ENCODE measurements around the gene STX5.

- TF ChIP-seq POLR2AphosphoS5 (IDR thresholded peaks at IDR 0.05) = no peak
- TF ChIP-seq, protein P1, sequence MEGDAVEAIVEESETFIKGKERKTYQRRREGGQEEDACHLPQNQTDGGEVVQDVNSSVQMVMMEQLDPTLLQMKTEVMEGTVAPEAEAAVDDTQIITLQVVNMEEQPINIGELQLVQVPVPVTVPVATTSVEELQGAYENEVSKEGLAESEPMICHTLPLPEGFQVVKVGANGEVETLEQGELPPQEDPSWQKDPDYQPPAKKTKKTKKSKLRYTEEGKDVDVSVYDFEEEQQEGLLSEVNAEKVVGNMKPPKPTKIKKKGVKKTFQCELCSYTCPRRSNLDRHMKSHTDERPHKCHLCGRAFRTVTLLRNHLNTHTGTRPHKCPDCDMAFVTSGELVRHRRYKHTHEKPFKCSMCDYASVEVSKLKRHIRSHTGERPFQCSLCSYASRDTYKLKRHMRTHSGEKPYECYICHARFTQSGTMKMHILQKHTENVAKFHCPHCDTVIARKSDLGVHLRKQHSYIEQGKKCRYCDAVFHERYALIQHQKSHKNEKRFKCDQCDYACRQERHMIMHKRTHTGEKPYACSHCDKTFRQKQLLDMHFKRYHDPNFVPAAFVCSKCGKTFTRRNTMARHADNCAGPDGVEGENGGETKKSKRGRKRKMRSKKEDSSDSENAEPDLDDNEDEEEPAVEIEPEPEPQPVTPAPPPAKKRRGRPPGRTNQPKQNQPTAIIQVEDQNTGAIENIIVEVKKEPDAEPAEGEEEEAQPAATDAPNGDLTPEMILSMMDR (IDR thresholded peaks at IDR 0.05) = no peak
- no peak for TF ChIP-seq POLR2A (IDR thresholded peaks at IDR 0.05; ENCODE audit: low read depth)
These were observed 29.1 kb upstream of the STX5 start for GRCh38 chr11:62860835-62861563.
